Activated T-cell treated with anti-CD3 and anti-CD28 coated beads, Interleukin-2, amount 50 U/mL, for 72 hours (primary cell): ENCODE data around the gene TPSAB1. TPM values are rescaled to one million over a fixed set of nuclear protein-coding genes. Genes with fewer than 3 reads are reported as not detected.
"Not testable (repeated sequence)": the region's sequence is repeated elsewhere in the genome, so short reads cannot be mapped to it uniquely, and the experiment has no call there.

Experiments used
- ATAC-seq, 2 donors: fragments of 150-1000 bp; cut with Tn5 transposase; replicated peaks in 1 of 2; 2 replicates each; pipeline ENCODE4 v1.10.0; 2021; ENCODE audit warnings: moderate library complexity in 2 of 2, mild to moderate bottlenecking in 1 of 2
- DNase-seq, 2 donors: peaks; one replicate each; pipeline ENCODE4 v3.0.0; 2021 to 2022; ENCODE audit warnings: mixed read lengths in 1 of 2
- H3K27ac Mint-ChIP-seq: one replicate; pipeline ENCODE4 v1.8.0; 2022; ENCODE audit warnings: mild to moderate bottlenecking, moderate library complexity, mixed read lengths
- H3K27me3 Mint-ChIP-seq: one replicate; pipeline ENCODE4 v1.8.0; 2022; ENCODE audit warnings: low read depth, mixed read lengths
- H3K36me3 Mint-ChIP-seq, 2 donors: one replicate each; pipeline ENCODE4 v1.8.0; 2022; ENCODE audit warnings: mixed read lengths in 2 of 2, mild to moderate bottlenecking in 1 of 2; ENCODE audit not compliant: insufficient read depth in 2 of 2
- H3K4me1 Mint-ChIP-seq: one replicate; pipeline ENCODE4 v1.8.0; 2022; ENCODE audit warnings: low read depth, mixed read lengths
- H3K4me3 Mint-ChIP-seq, 2 donors: one replicate each; pipeline ENCODE4 v1.8.0; 2022; ENCODE audit warnings: mild to moderate bottlenecking in 2 of 2, mixed read lengths in 2 of 2, moderate library complexity in 2 of 2
- H3K9me3 Mint-ChIP-seq, 2 donors: one replicate each; pipeline ENCODE4 v1.8.0; 2022; ENCODE audit warnings: mixed read lengths in 2 of 2
- total RNA-seq, 2 donors: library from RNA; stranded (reverse); gene quantifications; one replicate each; pipeline ENCODE4 v1.2.3, GENCODE V29; 2022

Gene TPSAB1
- total RNA-seq, 2 donors from 2014 or later = 0.28 TPM; not detected in 1

- Mint-ChIP-seq H3K4me3 (no peak overlapping the region), H3K36me3 (no peaks in the 10 kb centered on the region), H3K9me3 (peaks cover 8 to 10% of the 10 kb centered on the region in 2 donors), H3K4me1 (no peaks in the 10 kb centered on the region), H3K27me3 (peaks cover 16% of the 10 kb centered on the region), H3K27ac (no peak overlapping the region)
- ATAC-seq = no peak
- DNase-seq = no peak
These were observed 24.0 kb downstream of the TPSAB1 start for GRCh38 chr16:1264345-1265089.

GRCh38 chr16:1265090-1265630 lies 24.7 kb downstream of the TPSAB1 start:
- DNase-seq = no peak
- H3K4me3 Mint-ChIP-seq = no peak overlapping the region
- H3K9me3 Mint-ChIP-seq = peaks cover 8 to 10% of the 10 kb centered on the region in 2 donors
- H3K4me1 Mint-ChIP-seq = no peaks in the 10 kb centered on the region
- ATAC-seq = no peak
- H3K27ac Mint-ChIP-seq = no peak overlapping the region
- H3K36me3 Mint-ChIP-seq = no peaks in the 10 kb centered on the region
- H3K27me3 Mint-ChIP-seq = peaks cover 16% of the 10 kb centered on the region

GRCh38 chr16:1265826-1266225 lies 25.3 kb downstream of the TPSAB1 start:
- H3K9me3 Mint-ChIP-seq = peaks cover 8 to 10% of the 10 kb centered on the region in 2 donors
- no peak overlapping the region for H3K27ac Mint-ChIP-seq
- ATAC-seq (no peak), DNase-seq (no peak)
- H3K27me3 Mint-ChIP-seq = peaks cover 11% of the 10 kb centered on the region
- H3K4me3 Mint-ChIP-seq = no peak overlapping the region
- no peaks in the 10 kb centered on the region for H3K36me3 Mint-ChIP-seq
- no peaks in the 10 kb centered on the region for H3K4me1 Mint-ChIP-seq

- DNase-seq, H3K27ac Mint-ChIP-seq, ATAC-seq, H3K36me3 Mint-ChIP-seq, H3K4me1 Mint-ChIP-seq, H3K4me3 Mint-ChIP-seq, H3K27me3 Mint-ChIP-seq, H3K9me3 Mint-ChIP-seq: not testable (repeated sequence)
These were observed 28.9 kb downstream of the TPSAB1 start for GRCh38 chr16:1269418-1269817.

GRCh38 chr16:1271380-1271723 lies 30.8 kb downstream of the TPSAB1 start:
- no peak for DNase-seq
- no peaks in the 10 kb centered on the region for H3K36me3 Mint-ChIP-seq
- no peak for ATAC-seq
- no peak overlapping the region for H3K4me3 Mint-ChIP-seq
- H3K27me3 Mint-ChIP-seq = peaks cover 8% of the 10 kb centered on the region
- H3K4me1 Mint-ChIP-seq = no peaks in the 10 kb centered on the region
- H3K9me3 Mint-ChIP-seq = no peaks in the 10 kb centered on the region
- no peak overlapping the region for H3K27ac Mint-ChIP-seq

- not testable (repeated sequence) for ATAC-seq, H3K4me3 Mint-ChIP-seq, H3K4me1 Mint-ChIP-seq, H3K27ac Mint-ChIP-seq, H3K27me3 Mint-ChIP-seq, DNase-seq, H3K36me3 Mint-ChIP-seq, H3K9me3 Mint-ChIP-seq
These were observed 31.4 kb downstream of the TPSAB1 start for GRCh38 chr16:1271724-1272413.

GRCh38 chr16:1272453-1273198 lies 32.1 kb downstream of the TPSAB1 start:
- Mint-ChIP-seq H3K9me3 (no peaks in the 10 kb centered on the region), H3K36me3 (no peaks in the 10 kb centered on the region), H3K4me1 (no peaks in the 10 kb centered on the region), H3K27ac (no peak overlapping the region), H3K4me3 (no peak overlapping the region), H3K27me3 (peaks cover 12% of the 10 kb centered on the region)
- no peak for ATAC-seq
- DNase-seq = no peak

GRCh38 chr16:1273816-1274215 lies 33.3 kb downstream of the TPSAB1 start:
- Mint-ChIP-seq H3K9me3 (no peaks in the 10 kb centered on the region), H3K27ac (no peak overlapping the region), H3K36me3 (no peaks in the 10 kb centered on the region)

GRCh38 chr16:1274767-1275166 lies 34.3 kb downstream of the TPSAB1 start:
- Mint-ChIP-seq H3K9me3 (no peaks in the 10 kb centered on the region), H3K36me3 (no peaks in the 10 kb centered on the region), H3K4me1 (no peaks in the 10 kb centered on the region), H3K4me3 (no peak overlapping the region), H3K27ac (no peak overlapping the region), H3K27me3 (peaks cover 14% of the 10 kb centered on the region)
- no peak for DNase-seq
- no peak for ATAC-seq

More at GRCh38 chr16:1273816-1274215, 33.3 kb downstream of the TPSAB1 start:
- Mint-ChIP-seq H3K27me3 (peaks cover 14% of the 10 kb centered on the region), H3K4me1 (no peaks in the 10 kb centered on the region), H3K4me3 (no peak overlapping the region)
- ATAC-seq (no peak), DNase-seq (no peak)

GRCh38 chr16:1275791-1276579 lies 35.5 kb downstream of the TPSAB1 start:
- Mint-ChIP-seq H3K4me3 (no peak overlapping the region), H3K36me3 (no peaks in the 10 kb centered on the region), H3K4me1 (no peaks in the 10 kb centered on the region), H3K27ac (no peak overlapping the region), H3K27me3 (peaks cover 14% of the 10 kb centered on the region), H3K9me3 (no peaks in the 10 kb centered on the region)
- no peak for DNase-seq
- no peak for ATAC-seq

GRCh38 chr16:1276580-1276878 lies 36.0 kb downstream of the TPSAB1 start:
- DNase-seq (no peak), ATAC-seq (no peak)
- no peaks in the 10 kb centered on the region for H3K36me3 Mint-ChIP-seq
- H3K27ac Mint-ChIP-seq = no peak overlapping the region
- no peak overlapping the region for H3K4me3 Mint-ChIP-seq
- H3K9me3 Mint-ChIP-seq = no peaks in the 10 kb centered on the region
- H3K4me1 Mint-ChIP-seq = no peaks in the 10 kb centered on the region
- peaks cover 14% of the 10 kb centered on the region for H3K27me3 Mint-ChIP-seq

- H3K4me3 Mint-ChIP-seq = no peak overlapping the region
- ATAC-seq = no peak
- peaks cover 14% of the 10 kb centered on the region for H3K27me3 Mint-ChIP-seq
- no peaks in the 10 kb centered on the region for H3K4me1 Mint-ChIP-seq
- no peaks in the 10 kb centered on the region for H3K9me3 Mint-ChIP-seq
- H3K36me3 Mint-ChIP-seq = no peaks in the 10 kb centered on the region
- H3K27ac Mint-ChIP-seq = no peak overlapping the region
- DNase-seq = no peak
These were observed 36.7 kb downstream of the TPSAB1 start for GRCh38 chr16:1277151-1277598.
